Measurements from ENCODE around the gene RASD2.

Gene RASD2

GRCh38 chr22:35570686-35571194, 30.1 kb downstream of the RASD2 start:
- no peaks in the 10 kb centered on the region for H3K4me1 Mint-ChIP-seq (ENCODE audit: low read depth)
- H3K36me3 Mint-ChIP-seq (ENCODE audit: low read depth) = no peaks in the 10 kb centered on the region
- H3K9me3 Mint-ChIP-seq = no peaks in the 10 kb centered on the region
- H3K4me3 Mint-ChIP-seq = no peak overlapping the region
- H3K27me3 Mint-ChIP-seq (ENCODE audit: low read depth) = no peaks in the 10 kb centered on the region
- no peak overlapping the region for H3K27ac Mint-ChIP-seq

- H3K4me3 Mint-ChIP-seq = no peak overlapping the region
- no peaks in the 10 kb centered on the region for H3K4me1 Mint-ChIP-seq (ENCODE audit: low read depth)
- H3K27ac Mint-ChIP-seq = no peak overlapping the region
- H3K36me3 Mint-ChIP-seq (ENCODE audit: low read depth) = no peaks in the 10 kb centered on the region
- no peaks in the 10 kb centered on the region for H3K27me3 Mint-ChIP-seq (ENCODE audit: low read depth)
- H3K9me3 Mint-ChIP-seq = no peaks in the 10 kb centered on the region
Observed at GRCh38 chr22:35572556-35572955, 31.9 kb downstream of the RASD2 start.

- no peak overlapping the region for H3K4me3 Mint-ChIP-seq
- H3K36me3 Mint-ChIP-seq (ENCODE audit: low read depth) = no peaks in the 10 kb centered on the region
- H3K27me3 Mint-ChIP-seq (ENCODE audit: low read depth) = no peaks in the 10 kb centered on the region
- H3K4me1 Mint-ChIP-seq (ENCODE audit: low read depth) = no peaks in the 10 kb centered on the region
- no peaks in the 10 kb centered on the region for H3K9me3 Mint-ChIP-seq
- H3K27ac Mint-ChIP-seq = no peak overlapping the region
Observed at GRCh38 chr22:35575116-35575748, 34.6 kb downstream of the RASD2 start.

- H3K27ac Mint-ChIP-seq = no peak overlapping the region
- no peaks in the 10 kb centered on the region for H3K27me3 Mint-ChIP-seq (ENCODE audit: low read depth)
- H3K9me3 Mint-ChIP-seq = no peaks in the 10 kb centered on the region
- no peaks in the 10 kb centered on the region for H3K4me1 Mint-ChIP-seq (ENCODE audit: low read depth)
- H3K4me3 Mint-ChIP-seq = no peak overlapping the region
- no peaks in the 10 kb centered on the region for H3K36me3 Mint-ChIP-seq (ENCODE audit: low read depth)
Observed at GRCh38 chr22:35576671-35577070, 36.0 kb downstream of the RASD2 start.

GRCh38 chr22:35577799-35578659, 37.4 kb downstream of the RASD2 start:
- Mint-ChIP-seq H3K27ac (no peak overlapping the region), H3K4me3 (no peak overlapping the region), H3K36me3 (ENCODE audit: low read depth) (no peaks in the 10 kb centered on the region), H3K27me3 (ENCODE audit: low read depth) (no peaks in the 10 kb centered on the region), H3K9me3 (no peaks in the 10 kb centered on the region), H3K4me1 (ENCODE audit: low read depth) (no peaks in the 10 kb centered on the region)

GRCh38 chr22:35578836-35579575, 38.4 kb downstream of the RASD2 start:
- no peaks in the 10 kb centered on the region for H3K27me3 Mint-ChIP-seq (ENCODE audit: low read depth)
- no peaks in the 10 kb centered on the region for H3K4me1 Mint-ChIP-seq (ENCODE audit: low read depth)
- no peak overlapping the region for H3K4me3 Mint-ChIP-seq
- no peaks in the 10 kb centered on the region for H3K36me3 Mint-ChIP-seq (ENCODE audit: low read depth)
- no peaks in the 10 kb centered on the region for H3K9me3 Mint-ChIP-seq
- H3K27ac Mint-ChIP-seq = no peak overlapping the region

GRCh38 chr22:35580351-35581022, 39.9 kb downstream of the RASD2 start:
- Mint-ChIP-seq H3K27ac (no peak overlapping the region), H3K4me3 (no peak overlapping the region), H3K9me3 (no peaks in the 10 kb centered on the region), H3K36me3 (ENCODE audit: low read depth) (no peaks in the 10 kb centered on the region), H3K4me1 (ENCODE audit: low read depth) (no peaks in the 10 kb centered on the region), H3K27me3 (ENCODE audit: low read depth) (no peaks in the 10 kb centered on the region)

GRCh38 chr22:35581023-35581413, 40.4 kb downstream of the RASD2 start:
- Mint-ChIP-seq H3K27me3 (ENCODE audit: low read depth) (no peaks in the 10 kb centered on the region), H3K4me1 (ENCODE audit: low read depth) (no peaks in the 10 kb centered on the region), H3K4me3 (no peak overlapping the region), H3K36me3 (ENCODE audit: low read depth) (no peaks in the 10 kb centered on the region), H3K9me3 (no peaks in the 10 kb centered on the region), H3K27ac (no peak overlapping the region)

- Mint-ChIP-seq H3K4me1 (ENCODE audit: low read depth) (no peaks in the 10 kb centered on the region), H3K9me3 (no peaks in the 10 kb centered on the region), H3K4me3 (no peak overlapping the region), H3K36me3 (ENCODE audit: low read depth) (no peaks in the 10 kb centered on the region), H3K27ac (no peak overlapping the region), H3K27me3 (ENCODE audit: low read depth) (no peaks in the 10 kb centered on the region)
Observed at GRCh38 chr22:35582218-35582860, 41.7 kb downstream of the RASD2 start.

GRCh38 chr22:35582861-35583670, 42.4 kb downstream of the RASD2 start:
- Mint-ChIP-seq H3K36me3 (ENCODE audit: low read depth) (no peaks in the 10 kb centered on the region), H3K4me3 (no peak overlapping the region), H3K27ac (no peak overlapping the region), H3K27me3 (ENCODE audit: low read depth) (no peaks in the 10 kb centered on the region), H3K4me1 (ENCODE audit: low read depth) (no peaks in the 10 kb centered on the region), H3K9me3 (no peaks in the 10 kb centered on the region)

- no peak overlapping the region for H3K4me3 Mint-ChIP-seq
- H3K9me3 Mint-ChIP-seq = no peaks in the 10 kb centered on the region
- no peaks in the 10 kb centered on the region for H3K4me1 Mint-ChIP-seq (ENCODE audit: low read depth)
- H3K36me3 Mint-ChIP-seq (ENCODE audit: low read depth) = no peaks in the 10 kb centered on the region
- no peak overlapping the region for H3K27ac Mint-ChIP-seq
- no peaks in the 10 kb centered on the region for H3K27me3 Mint-ChIP-seq (ENCODE audit: low read depth)
Observed at GRCh38 chr22:35586771-35587170, 46.1 kb downstream of the RASD2 start.

- H3K27me3 Mint-ChIP-seq (ENCODE audit: low read depth) = no peaks in the 10 kb centered on the region
- H3K27ac Mint-ChIP-seq = no peak overlapping the region
- H3K9me3 Mint-ChIP-seq = no peaks in the 10 kb centered on the region
- H3K4me3 Mint-ChIP-seq = no peak overlapping the region
- H3K36me3 Mint-ChIP-seq (ENCODE audit: low read depth) = no peaks in the 10 kb centered on the region
- H3K4me1 Mint-ChIP-seq (ENCODE audit: low read depth) = no peaks in the 10 kb centered on the region
Observed at GRCh38 chr22:35587447-35587870, 46.8 kb downstream of the RASD2 start.

- no peaks in the 10 kb centered on the region for H3K27me3 Mint-ChIP-seq (ENCODE audit: low read depth)
- H3K9me3 Mint-ChIP-seq = no peaks in the 10 kb centered on the region
- no peaks in the 10 kb centered on the region for H3K36me3 Mint-ChIP-seq (ENCODE audit: low read depth)
- H3K4me3 Mint-ChIP-seq = no peak overlapping the region
- no peaks in the 10 kb centered on the region for H3K4me1 Mint-ChIP-seq (ENCODE audit: low read depth)
- no peak overlapping the region for H3K27ac Mint-ChIP-seq
Observed at GRCh38 chr22:35587896-35588295, 47.3 kb downstream of the RASD2 start.
